Breast epithelium (tissue), 3 donors: ENCODE data around the gene QSER1.

Source experiments
- POLR2A ChIP-seq: fragments of 450-650 bp; IDR thresholded peaks from one replicate; pipeline ENCODE4 v1.6.1; 2016; ENCODE audit warnings: antibody characterized with exemption, mild to moderate bottlenecking, moderate library complexity
- POLR2AphosphoS5 ChIP-seq, 3 donors: sonication (generic); formaldehyde crosslinking; IDR thresholded peaks; one replicate each; pipeline ENCODE4 v1.6.1; 2017; ENCODE audit warnings: antibody characterized with exemption in 3 of 3
- TF ChIP-seq, protein P1 (sequence below), 3 donors: fragments of 450-650 bp; IDR thresholded peaks; one replicate each; pipeline ENCODE4 v1.5.1; 2016 to 2017; ENCODE audit warnings: antibody characterized with exemption in 3 of 3, mild to moderate bottlenecking in 3 of 3, moderate library complexity in 3 of 3

DNA sequence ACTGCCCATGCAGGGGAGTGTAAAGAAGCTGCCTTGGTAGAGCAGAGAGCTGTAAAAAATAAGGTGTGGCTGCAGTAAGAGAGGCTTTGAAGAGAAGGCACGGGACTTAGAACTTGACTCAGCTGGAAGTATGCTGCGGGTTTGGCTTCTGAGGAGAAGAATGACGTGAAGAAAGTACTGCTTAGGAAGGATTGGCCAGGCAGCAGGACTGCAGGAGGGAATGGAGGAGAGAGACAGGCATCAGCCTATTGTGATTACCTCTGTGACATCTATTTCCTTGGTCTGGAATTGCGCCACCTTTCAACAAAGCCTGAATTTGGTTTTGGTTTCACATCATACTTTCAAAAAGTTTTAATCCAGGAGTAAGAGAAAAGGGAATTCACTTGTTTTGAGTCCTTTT lies 40.4 kb upstream of the QSER1 start:
- no peak for TF ChIP-seq POLR2A
- TF ChIP-seq, protein P1, sequence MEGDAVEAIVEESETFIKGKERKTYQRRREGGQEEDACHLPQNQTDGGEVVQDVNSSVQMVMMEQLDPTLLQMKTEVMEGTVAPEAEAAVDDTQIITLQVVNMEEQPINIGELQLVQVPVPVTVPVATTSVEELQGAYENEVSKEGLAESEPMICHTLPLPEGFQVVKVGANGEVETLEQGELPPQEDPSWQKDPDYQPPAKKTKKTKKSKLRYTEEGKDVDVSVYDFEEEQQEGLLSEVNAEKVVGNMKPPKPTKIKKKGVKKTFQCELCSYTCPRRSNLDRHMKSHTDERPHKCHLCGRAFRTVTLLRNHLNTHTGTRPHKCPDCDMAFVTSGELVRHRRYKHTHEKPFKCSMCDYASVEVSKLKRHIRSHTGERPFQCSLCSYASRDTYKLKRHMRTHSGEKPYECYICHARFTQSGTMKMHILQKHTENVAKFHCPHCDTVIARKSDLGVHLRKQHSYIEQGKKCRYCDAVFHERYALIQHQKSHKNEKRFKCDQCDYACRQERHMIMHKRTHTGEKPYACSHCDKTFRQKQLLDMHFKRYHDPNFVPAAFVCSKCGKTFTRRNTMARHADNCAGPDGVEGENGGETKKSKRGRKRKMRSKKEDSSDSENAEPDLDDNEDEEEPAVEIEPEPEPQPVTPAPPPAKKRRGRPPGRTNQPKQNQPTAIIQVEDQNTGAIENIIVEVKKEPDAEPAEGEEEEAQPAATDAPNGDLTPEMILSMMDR (IDR thresholded peaks at IDR 0.05): no peak
- TF ChIP-seq POLR2AphosphoS5 (IDR thresholded peaks at IDR 0.05): no peak
